GM18502 (cell line): Measurements from ENCODE around the gene PARP3.

ENCODE experiments used
- ATAC-seq: cut with Tn5 transposase; IDR thresholded peaks from one replicate; pipeline ENCODE4 v1.9.1; 2021; ENCODE audit warnings: mild to moderate bottlenecking; ENCODE audit not compliant: unreplicated experiment, poor library complexity

Gene PARP3

GRCh38 chr3:51963951-51964451 is 21.8 kb downstream of the PARP3 start:
- ATAC-seq, result no peak

GRCh38 chr3:51964521-51964920 is 22.4 kb downstream of the PARP3 start:
- ATAC-seq, result no peak

DNA sequence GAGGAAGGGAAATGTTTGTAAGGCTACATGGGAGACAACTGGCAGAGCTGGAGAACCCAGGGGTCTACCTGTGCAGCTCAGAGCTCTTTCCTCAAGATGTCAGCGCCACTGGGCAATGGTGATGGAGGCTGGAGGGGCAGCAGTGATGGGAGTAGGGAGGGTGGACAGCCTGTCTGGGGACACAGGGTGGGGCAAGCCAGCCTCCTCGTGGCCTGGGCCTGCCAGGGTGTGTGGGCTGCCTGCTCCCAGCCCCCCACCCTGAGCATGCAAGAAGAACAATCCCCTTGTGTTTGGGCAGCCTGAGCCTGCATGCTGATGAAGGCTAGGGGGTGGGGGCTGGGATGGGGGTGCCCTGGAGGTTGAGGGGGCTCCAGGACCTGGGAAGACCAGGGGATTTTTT is 23.9 kb downstream of the PARP3 start:
- ATAC-seq, result no peak

GRCh38 chr3:51966486-51966885 is 24.3 kb downstream of the PARP3 start:
- ATAC-seq, result no peak

GRCh38 chr3:51966922-51967383 is 24.8 kb downstream of the PARP3 start:
- ATAC-seq, result peak; percentile 44

DNA sequence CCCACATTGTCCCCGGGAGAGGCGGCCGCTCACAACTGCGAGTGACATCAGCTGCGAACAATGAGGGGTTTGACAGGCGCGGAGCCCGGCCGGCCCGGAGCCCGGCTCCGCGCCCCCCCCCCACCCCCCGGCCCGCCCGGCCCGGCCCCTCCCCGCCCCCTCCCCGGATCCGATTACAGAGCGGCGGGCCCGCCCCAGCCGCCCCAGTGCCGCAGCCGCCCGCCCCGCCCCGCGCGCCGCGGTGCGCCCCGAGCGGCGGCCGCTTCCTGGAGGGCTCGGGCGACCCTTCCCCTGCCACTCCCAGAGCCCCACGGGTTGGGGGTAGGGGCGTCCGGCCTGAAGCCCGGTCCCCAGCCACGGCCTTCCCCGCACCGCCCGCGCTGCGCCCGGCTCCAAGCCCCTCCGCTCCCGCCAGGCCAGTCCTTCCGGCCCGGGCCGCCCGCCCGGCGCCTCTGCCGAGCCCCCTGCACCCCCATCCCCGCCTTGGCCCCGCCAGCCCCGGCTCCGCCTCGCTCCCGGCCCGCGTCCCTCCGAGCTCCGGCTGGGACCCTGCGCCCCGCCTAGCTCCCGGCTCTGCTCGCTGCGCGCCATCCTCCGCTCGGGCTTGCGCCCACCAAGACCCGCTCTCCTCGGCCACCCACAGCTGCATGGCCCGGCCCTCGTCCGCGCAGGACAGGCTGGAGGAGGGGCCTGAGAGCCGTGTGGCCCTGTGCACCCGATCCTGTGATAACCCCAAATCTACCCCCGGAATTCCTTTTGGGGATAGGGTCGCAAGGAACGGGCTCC is 25.4 kb downstream of the PARP3 start, which contains the start of gene PCBP4:
PCBP4 (minus strand) TSS at position 71 of the 786 bp plus-strand sequence. CDS start 6,214 bp downstream, outside the sequence.
- ATAC-seq, result peak; percentile 42

DNA sequence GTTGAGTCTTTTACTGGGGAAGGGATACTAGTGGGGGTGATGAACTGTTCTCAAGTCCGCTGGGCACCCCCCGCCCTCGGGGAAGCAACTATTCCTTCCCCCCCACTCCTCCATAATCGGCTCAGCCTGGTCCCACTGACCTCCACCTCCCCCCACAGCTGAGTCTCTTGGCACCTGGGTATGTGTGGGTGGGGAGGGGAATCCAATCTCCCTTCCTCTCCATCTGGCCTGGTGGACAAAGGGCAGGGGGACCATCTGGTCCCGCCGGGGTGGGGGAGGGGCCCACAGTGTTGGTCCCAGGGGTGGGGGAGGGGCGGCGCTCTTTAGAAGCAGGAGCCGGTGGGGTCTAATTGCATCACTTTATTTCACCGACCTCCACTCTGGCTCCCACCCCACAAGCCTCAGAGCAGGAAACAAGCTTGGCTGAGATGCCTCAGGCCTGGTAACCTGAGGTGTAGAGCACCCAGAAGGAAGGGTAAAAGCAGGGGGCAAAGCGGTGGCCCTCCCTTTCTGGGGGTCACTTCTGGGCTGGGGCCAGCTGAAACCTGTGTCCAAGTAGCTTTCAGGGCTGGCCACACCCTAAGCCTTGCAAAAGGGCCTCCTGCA is 26.1 kb downstream of the PARP3 start:
- ATAC-seq, result no peak

GRCh38 chr3:51968883-51969678 is 26.9 kb downstream of the PARP3 start:
- ATAC-seq, result no peak

DNA sequence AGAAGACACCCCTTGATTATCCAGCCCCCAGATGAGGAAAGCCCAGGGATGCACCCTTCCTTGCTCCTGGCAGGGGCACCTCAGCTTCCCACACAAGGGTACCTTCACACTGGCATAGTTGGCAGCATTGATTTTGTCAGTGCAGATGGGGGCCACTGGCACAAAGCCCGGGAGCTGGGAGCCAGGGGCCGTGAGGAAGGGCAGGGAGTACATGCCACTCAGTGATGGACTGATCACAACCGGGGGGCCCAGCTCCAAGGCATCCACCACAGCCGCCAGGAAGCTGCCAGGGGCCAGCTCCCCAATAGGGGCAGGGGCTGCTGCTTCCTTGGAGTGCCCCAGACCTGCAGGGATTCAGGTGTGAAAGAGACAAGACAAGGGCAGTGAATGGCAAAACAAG is 27.7 kb downstream of the PARP3 start:
- no peak for ATAC-seq

GRCh38 chr3:51970606-51971300 is 28.6 kb downstream of the PARP3 start:
- no peak for ATAC-seq

DNA sequence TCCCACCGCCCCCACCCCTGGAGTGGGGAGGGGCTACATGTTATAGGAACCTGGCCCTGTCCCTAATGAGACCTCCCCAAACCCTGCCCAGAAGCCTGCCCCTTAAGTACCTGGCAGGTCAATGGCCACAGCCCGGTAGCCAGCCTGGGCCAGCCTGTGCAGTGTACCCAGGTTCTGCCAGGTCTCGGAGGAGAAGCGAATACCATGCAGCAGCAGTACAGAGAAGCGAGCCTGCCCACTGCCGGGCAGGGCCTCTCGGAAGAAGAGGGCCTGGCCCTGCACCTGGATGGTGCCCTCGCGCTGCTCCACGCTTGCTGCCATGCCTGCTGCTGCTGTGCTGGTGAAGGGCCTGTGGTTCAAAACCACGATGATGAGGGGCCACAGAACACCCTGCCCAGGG is 29.2 kb downstream of the PARP3 start:
- ATAC-seq, result no peak

DNA sequence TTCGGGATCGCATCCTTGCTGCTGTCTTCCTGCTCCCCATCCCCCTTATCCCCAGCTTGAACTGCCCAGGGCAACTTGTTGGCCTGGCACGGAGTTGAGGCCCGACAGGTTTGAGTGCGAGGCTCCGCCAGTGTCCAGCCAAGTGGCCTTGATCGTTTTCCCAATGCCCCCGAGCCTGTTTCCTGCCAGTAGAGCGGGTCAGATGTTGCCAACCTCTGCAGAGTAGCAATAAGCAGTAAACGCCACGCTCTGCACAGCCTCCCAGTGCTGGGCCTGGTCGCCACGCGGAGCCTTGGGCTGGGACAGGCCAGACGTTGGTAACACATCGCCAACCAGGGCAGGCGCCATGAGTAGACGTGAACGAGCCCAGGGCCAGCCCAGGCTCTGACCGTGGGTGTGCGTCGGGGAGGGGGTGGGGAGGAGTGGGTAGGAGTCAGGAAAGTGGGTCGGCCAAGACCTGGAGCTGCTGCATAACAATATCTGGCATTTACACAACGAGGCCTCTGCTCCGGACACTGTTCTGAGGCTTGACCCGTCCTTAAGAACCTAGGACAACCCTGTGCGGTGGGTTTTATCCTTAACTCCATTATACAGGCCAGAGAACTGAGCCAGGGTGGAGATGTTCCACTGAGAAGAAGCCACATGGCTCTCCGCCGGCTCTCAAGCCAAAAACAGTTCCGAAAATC is 32.3 kb downstream of the PARP3 start:
- ATAC-seq, result peak; percentile 7

DNA sequence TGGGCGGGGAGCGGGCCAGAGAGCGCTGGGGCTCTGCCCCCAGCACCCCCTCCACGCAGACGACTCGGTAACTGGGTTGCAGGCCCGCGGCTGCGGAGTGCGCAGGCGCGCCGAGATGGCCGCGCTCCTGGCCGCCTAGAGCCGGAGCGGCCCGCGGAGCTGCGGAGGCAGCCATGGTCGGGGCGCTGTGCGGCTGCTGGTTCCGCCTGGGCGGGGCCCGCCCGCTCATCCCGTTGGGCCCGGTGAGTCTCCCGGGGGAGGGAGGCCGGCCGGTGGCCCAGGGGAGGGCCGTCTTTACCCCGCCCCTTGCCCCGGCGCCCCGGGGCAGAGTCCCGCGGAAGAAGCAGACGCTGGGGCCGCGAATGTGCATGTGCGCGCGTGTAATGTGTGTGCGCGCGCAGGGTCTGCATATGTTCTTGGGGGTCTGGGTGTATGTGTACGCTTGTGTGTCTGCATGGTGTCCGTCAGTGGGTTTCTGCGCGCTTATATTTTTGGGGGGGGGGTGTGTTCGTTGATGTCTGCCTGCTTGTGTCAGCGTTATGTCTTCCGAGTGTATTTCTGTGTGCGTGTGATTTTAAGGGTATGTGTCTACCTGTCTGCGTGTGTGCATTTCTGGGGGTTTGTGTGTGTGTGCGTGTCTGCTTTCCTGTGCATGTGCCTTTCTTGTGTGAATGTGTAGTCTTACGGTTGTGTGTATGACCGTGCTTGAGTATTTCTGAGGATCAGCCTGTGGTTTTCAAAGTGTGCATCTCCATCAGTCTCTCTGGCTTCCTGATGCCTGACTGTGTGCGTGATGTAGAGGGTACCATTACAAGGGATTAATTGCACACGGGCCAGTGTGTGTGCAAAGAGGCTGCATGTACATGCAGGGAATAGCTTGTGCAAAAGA is 33.0 kb downstream of the PARP3 start, which contains the start of gene ABHD14A:
ABHD14A (plus strand) TSS at position 102 of the 889 bp plus-strand sequence; CDS start at position 174, 72 bp downstream.
- peak; percentile 60 for ATAC-seq

DNA sequence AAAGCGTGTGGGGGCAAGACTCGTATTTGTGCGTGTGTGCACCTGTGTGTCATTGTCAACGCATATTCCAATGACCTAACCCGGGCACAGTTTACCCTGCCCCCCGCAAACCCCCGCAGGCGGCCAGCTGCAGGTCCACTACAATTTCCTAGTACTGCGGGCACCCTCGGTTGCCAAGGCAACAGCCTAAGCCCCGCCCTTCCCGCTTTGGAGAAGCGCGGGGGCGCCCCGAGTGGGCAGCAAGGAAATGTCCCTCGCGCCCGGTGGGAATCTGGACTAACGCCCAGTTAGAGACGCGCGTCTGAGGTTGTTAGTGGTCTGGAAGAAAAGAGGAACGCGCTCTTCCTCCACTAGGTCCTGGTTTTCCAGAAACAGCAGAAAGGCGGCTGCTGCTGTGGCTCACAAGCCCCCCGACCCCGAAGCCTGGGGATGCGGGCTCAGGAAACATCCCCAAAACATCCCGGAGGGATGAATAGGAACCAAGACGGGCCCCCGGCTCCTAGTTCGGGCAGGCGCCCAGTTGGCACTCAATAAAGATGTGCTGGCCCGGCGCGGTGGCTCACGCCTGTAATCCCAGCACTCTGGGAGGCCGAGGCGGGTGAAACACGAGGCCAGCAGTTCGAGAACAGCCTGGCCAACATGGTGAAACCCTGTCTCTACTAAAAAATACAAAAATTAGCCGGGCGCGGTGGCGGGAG is 33.8 kb downstream of the PARP3 start:
- ATAC-seq, result no peak

DNA sequence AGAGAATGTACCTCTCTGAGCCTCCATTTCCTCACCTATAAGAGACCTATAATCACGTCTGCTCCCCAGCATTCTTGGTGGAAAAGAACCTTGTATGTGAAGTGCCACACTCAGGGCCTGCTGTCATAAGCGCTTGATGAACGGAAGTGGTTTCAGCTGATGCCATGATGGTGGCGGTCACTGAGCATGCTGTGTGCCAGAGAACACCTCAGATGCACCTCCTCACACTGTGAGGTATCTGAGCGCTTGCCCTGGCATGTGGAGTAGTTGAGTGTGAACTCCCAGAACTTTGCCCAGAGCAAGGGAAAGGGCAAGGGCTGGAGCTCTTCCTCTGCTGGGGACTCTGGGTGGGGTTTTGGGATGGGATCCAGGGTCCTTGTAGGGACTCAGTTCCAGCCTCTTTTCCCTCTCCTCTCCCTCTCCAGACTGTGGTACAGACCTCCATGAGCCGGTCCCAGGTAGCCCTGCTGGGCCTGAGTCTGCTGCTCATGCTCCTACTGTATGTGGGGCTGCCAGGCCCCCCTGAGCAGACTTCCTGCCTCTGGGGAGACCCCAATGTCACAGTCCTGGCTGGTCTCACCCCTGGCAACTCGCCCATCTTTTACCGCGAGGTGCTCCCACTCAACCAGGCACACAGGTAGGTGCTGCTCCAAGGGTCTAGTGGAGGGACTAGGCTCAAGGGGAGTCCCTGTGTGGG is 35.4 kb downstream of the PARP3 start:
- ATAC-seq, result no peak

DNA sequence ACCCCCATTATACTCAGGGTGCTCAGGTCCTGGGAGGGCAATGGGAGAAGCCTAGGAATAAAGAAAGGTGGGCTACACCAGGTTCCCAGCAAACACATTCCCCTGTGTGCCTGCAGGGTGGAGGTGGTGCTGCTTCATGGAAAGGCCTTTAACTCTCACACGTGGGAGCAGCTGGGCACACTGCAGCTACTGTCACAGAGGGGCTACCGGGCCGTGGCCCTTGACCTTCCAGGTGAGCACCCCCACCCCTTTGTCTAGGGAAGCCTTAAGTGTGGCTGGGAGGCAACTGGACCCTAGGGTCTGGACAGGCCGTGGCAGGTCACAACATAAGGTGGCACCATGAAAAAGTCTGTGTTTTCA is 36.0 kb downstream of the PARP3 start:
- no peak for ATAC-seq

DNA sequence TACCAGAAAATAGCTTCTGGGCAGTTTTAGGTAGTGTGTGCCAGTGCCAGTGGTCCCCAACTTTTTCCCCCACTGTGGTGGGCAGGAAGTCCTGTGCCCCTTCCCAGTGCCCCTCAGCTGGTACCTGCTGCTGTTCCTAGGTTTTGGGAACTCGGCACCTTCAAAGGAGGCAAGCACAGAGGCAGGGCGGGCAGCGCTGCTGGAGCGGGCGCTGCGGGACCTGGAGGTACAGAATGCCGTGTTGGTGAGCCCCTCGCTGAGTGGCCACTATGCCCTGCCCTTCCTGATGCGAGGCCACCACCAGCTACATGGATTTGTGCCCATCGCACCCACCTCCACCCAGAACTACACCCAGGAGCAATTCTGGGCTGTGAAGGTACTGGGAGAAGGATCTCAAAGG is 38.1 kb downstream of the PARP3 start:
- ATAC-seq, result no peak
